GM12878 (cell line): ENCODE data around the gene SLC13A3. TPM values are rescaled to one million over a fixed set of nuclear protein-coding genes. Genes with fewer than 3 reads are reported as not detected.

ENCODE experiments used
- ATAC-seq: fragments of 200-7000 bp; cut with Tn5 transposase; 3 replicates; pipeline ENCODE4 v1.9.1; 2020; ENCODE audit warnings: mild to moderate bottlenecking, moderate library complexity
- BruUV-seq: library from RNA; stranded (reverse); fragments of 400-500 nt; replicated peaks from 2 replicates; lab custom pipeline; 2021; lab: Mats Ljungman, UMichigan
- CTCF ChIA-PET: fragments of 300-600 bp; sonication (Branson Sonifier 250); formaldehyde crosslinking; extraction: SDS; loops from one replicate; lab custom pipeline; 2021; ENCODE audit warnings: inconsistent platforms; lab: Yijun Ruan, JAX
- POLR2A ChIA-PET: fragments of 350-600 bp; formaldehyde crosslinking; extraction: SDS; loops from one replicate; lab custom pipeline; 2021; ENCODE audit warnings: inconsistent platforms; lab: Charles Lee
- RAD21 ChIA-PET: fragments of 300-600 bp; sonication (Branson Sonifier 250); formaldehyde crosslinking; loops from one replicate; lab custom pipeline; 2023; ENCODE audit warnings: antibody characterized with exemption; ENCODE audit not compliant: unreplicated experiment; lab: Charles Lee
- SMC1A ChIA-PET: fragments of 300-600 bp; sonication (Branson Sonifier 250); formaldehyde crosslinking; loops from one replicate; lab custom pipeline; 2023; ENCODE audit not compliant: unreplicated experiment, uncharacterized antibody; lab: Charles Lee
- DNase-seq: peaks from one replicate; pipeline ENCODE4 v3.0.0-alpha.2; 2011; ENCODE audit warnings: low read depth, low spot score
- FAIRE-seq: peaks from 3 replicates; lab custom pipeline; 2011; peaks lifted over from hg19 to GRCh38; lab: Jason Lieb, UNC
- H2AFZ ChIP-seq: 2 replicates; pipeline ENCODE4 v1.6.0; 2011; ENCODE audit warnings: low read depth, low read length, control low read depth; ENCODE audit not compliant: control insufficient read depth
- H3K27ac ChIP-seq: 2 replicates; pipeline ENCODE4 v1.5.1; 2011; ENCODE audit warnings: control low read depth; ENCODE audit not compliant: control insufficient read depth, insufficient read depth
- H3K27me3 ChIP-seq, 2 experiments: replicated peaks in 1 of 2; 2 replicates each; pipeline versions ENCODE4 v1.6.0 to v1.6.1; 2011; ENCODE audit warnings: low read length in 1 of 2; ENCODE audit not compliant: control insufficient read depth in 2 of 2, insufficient read depth in 2 of 2
- H3K36me3 ChIP-seq, 2 experiments: 2 replicates each; pipeline ENCODE4 v1.5.1; 2011; ENCODE audit warnings: low read length in 1 of 2; ENCODE audit not compliant: control insufficient read depth in 2 of 2, insufficient read depth in 2 of 2
- H3K4me1 ChIP-seq: 2 replicates; pipeline ENCODE4 v1.6.1; 2011; ENCODE audit warnings: mild to moderate bottlenecking, low read length, moderate library complexity, mixed read lengths; ENCODE audit not compliant: control insufficient read depth, insufficient read depth
- H3K4me2 ChIP-seq: 2 replicates; pipeline ENCODE4 v1.6.0; 2011; ENCODE audit warnings: control low read depth; ENCODE audit not compliant: control insufficient read depth, insufficient read depth
- H3K4me3 ChIP-seq: fragments of 200-600 bp; sonication (generic); 2 replicates; pipeline ENCODE4 v1.5.1; 2016
- H3K79me2 ChIP-seq: 2 replicates; pipeline ENCODE4 v1.6.0; 2011; ENCODE audit warnings: low read length; ENCODE audit not compliant: control insufficient read depth, insufficient read depth
- H3K9ac ChIP-seq: 2 replicates; pipeline ENCODE4 v1.8.0; 2011; ENCODE audit warnings: low read length, control low read depth, mixed read lengths; ENCODE audit not compliant: control insufficient read depth, insufficient read depth
- H3K9me3 ChIP-seq: replicated peaks from 3 replicates; pipeline ENCODE4 v1.5.1; 2011; ENCODE audit warnings: mild to moderate bottlenecking, low read length; ENCODE audit not compliant: control insufficient read depth, insufficient read depth
- H4K20me1 ChIP-seq: 2 replicates; pipeline ENCODE4 v1.6.0; 2011; ENCODE audit not compliant: control insufficient read depth, insufficient read depth
- ATF7 ChIP-seq: fragments of 450-650 bp; IDR thresholded peaks from 2 replicates; pipeline ENCODE4 v1.6.1; 2016; ENCODE audit warnings: low read depth, mild to moderate bottlenecking
- CTCF ChIP-seq, 3 experiments: IDR thresholded peaks in 2 of 3; conservative IDR thresholded peaks in 1 of 3; 2 replicates each; pipeline ENCODE4 v1.5.1; 2011; ENCODE audit warnings: low read depth in 3 of 3, low read length in 3 of 3, mild to moderate bottlenecking in 3 of 3, control low read depth in 2 of 3, moderate library complexity in 2 of 3, inconsistent platforms in 1 of 3, mixed read lengths in 1 of 3; ENCODE audit not compliant: control insufficient read depth in 2 of 3, insufficient read depth in 1 of 3; ENCODE audit errors: extremely low read depth in 1 of 3
- FOXK2 ChIP-seq: fragments of 450-650 bp; IDR thresholded peaks from 2 replicates; pipeline ENCODE4 v1.6.1; 2017; ENCODE audit warnings: mild to moderate bottlenecking, moderate library complexity
- GABPA ChIP-seq: IDR thresholded peaks from 2 replicates; pipeline ENCODE4 v1.6.1; 2014; ENCODE audit warnings: antibody characterized with exemption, low read depth, mild to moderate bottlenecking, inconsistent platforms
- HDGF ChIP-seq: fragments of 450-650 bp; IDR thresholded peaks from 2 replicates; pipeline ENCODE4 v1.6.1; 2016; ENCODE audit warnings: antibody characterized with exemption
- IRF5 ChIP-seq: fragments of 450-650 bp; IDR thresholded peaks from 2 replicates; pipeline ENCODE4 v1.6.1; 2017; ENCODE audit warnings: borderline replicate concordance
- MLLT1 ChIP-seq: fragments of 450-650 bp; IDR thresholded peaks from 2 replicates; pipeline ENCODE4 v1.6.1; 2016; ENCODE audit warnings: mild to moderate bottlenecking
- NBN ChIP-seq: fragments of 450-650 bp; IDR thresholded peaks from 2 replicates; pipeline ENCODE4 v1.6.1; 2016
- NKRF ChIP-seq: fragments of 450-650 bp; conservative IDR thresholded peaks from 2 replicates; pipeline ENCODE4 v1.6.1; 2017; ENCODE audit warnings: mild to moderate bottlenecking, moderate library complexity
- POU2F2 ChIP-seq: IDR thresholded peaks from 3 replicates; pipeline ENCODE4 v1.6.1; 2011; ENCODE audit warnings: low read depth, mild to moderate bottlenecking, low read length, borderline replicate concordance
- RAD21 ChIP-seq: IDR thresholded peaks from 2 replicates; pipeline ENCODE4 v1.6.1; 2011; ENCODE audit warnings: mild to moderate bottlenecking, low read depth, low read length, moderate library complexity; ENCODE audit not compliant: insufficient read depth
- SMC3 ChIP-seq: IDR thresholded peaks from 2 replicates; pipeline ENCODE4 v1.6.1; 2011; ENCODE audit warnings: low read length, improper control_type of control experiment, borderline replicate concordance
- YY1 ChIP-seq: IDR thresholded peaks from 2 replicates; pipeline ENCODE4 v1.6.1; 2011; ENCODE audit warnings: low read depth, mild to moderate bottlenecking, low read length
- ZNF24 ChIP-seq: fragments of 450-650 bp; IDR thresholded peaks from 2 replicates; pipeline ENCODE4 v1.6.1; 2017; ENCODE audit warnings: antibody characterized with exemption, mild to moderate bottlenecking
- ZZZ3 ChIP-seq: IDR thresholded peaks from 2 replicates; pipeline ENCODE4 v1.6.1; 2011; ENCODE audit warnings: low read depth; ENCODE audit not compliant: control insufficient read depth, insufficient read length
- WGBS: methylation state at CpG from one replicate; pipeline ENCODE4 v1.1.6; 2016; ENCODE audit warnings: low lambda C conversion rate; ENCODE audit not compliant: insufficient replicate concordance, insufficient coverage; ENCODE audit errors: missing lambda C conversion rate; 5-methylcytosine and 5-hydroxymethylcytosine counted together
- in situ Hi-C: fragments of 300-500 bp; cut with MboI; formaldehyde crosslinking; loops from 9 replicates; pipeline ENCODE4 v1.14.3; 2018; ENCODE audit warnings: mixed read lengths
- intact Hi-C: fragments of 100-400 bp; cut with micrococcal nuclease; formaldehyde crosslinking; loops from one replicate; pipeline ENCODE4 v1.14.2; 2022; ENCODE audit not compliant: unreplicated experiment
- polyA plus RNA-seq, 11 experiments: library from polyadenylated mRNA; depleted of rRNA in 4 of 11; unstranded in 6 of 11; stranded (reverse) in 5 of 11; fragments of >200 nt; fragmentation: Nextera tagmentation in 4 of 11; fragmentation: Illumina TruSeq in 1 of 11; extraction: Ambion mirVana in 4 of 11; extraction: Trizol in 1 of 11; gene quantifications; 1 replicate in 1 of 11; 2 replicates in 10 of 11; pipeline versions ENCODE4 v1.2.1 to v1.2.3, GENCODE V29; 2011 to 2016; ENCODE audit warnings: inconsistent platforms in 2 of 11, missing spikeins in 2 of 11, low read depth in 1 of 11
- total RNA-seq, 4 experiments: library from RNA; depleted of rRNA in 3 of 4; stranded (reverse); fragments of >200 nt in 3 of 4; fragmentation: Illumina TruSeq in 1 of 4; extraction: Trizol in 1 of 4; gene quantifications; 2 replicates each; pipeline versions ENCODE4 v1.2.1 to v1.2.3, GENCODE V29; 2013 to 2021

SLC13A3 gene
- total and polyA plus RNA-seq, 10 of the 15 experiments (the other 5 are each of a cell fraction or from before 2014, with no cell fraction given) = 0.03 to 0.76 (median 0.07) TPM; not detected in 4

GRCh38 chr20:46681032-46681854 is 30.0 kb upstream of the SLC13A3 start:
- Histone ChIP-seq H3K4me1 (peaks cover 13% of the 10 kb centered on the region), H3K9ac (no peak overlapping the region), H4K20me1 (peaks cover 6% of the 10 kb centered on the region; the same call in 1 of the 2 replicates), H3K4me2 (no peak overlapping the region), H2AFZ (no peak overlapping the region), H3K36me3 (peaks cover 0 to 3% of the 10 kb centered on the region in 2 experiments; a peak in 1 of 4 replicates), H3K79me2 (peaks cover 6% of the 10 kb centered on the region), H3K27me3 (no peaks in the 10 kb centered on the region), H3K9me3 (no peaks in the 10 kb centered on the region), H3K27ac (no peak overlapping the region), H3K4me3 (no peak overlapping the region)
- intact Hi-C loops (loop anchor here (1.0 to 5.0 kb wide), 2 partner anchors 139 to 160 kb away; no protein-coding TSS in a partner anchor), in situ Hi-C loops (loop anchor here (5.0 to 10.0 kb wide), 2 partner anchors 126 to 159 kb away; partner anchors contain the start of gene OCSTAMP)
- TF ChIP-seq ZZZ3 (no peak), CTCF (IDR thresholded peaks at IDR 0.05 in 2 of 3, conservative IDR thresholded peaks at IDR 0.05 in 1 of 3; ENCODE audit: control insufficient read depth in 2 of 3, extremely low read depth in 1 of 3, insufficient read depth in 1 of 3, low read depth in 3 of 3, low read length in 3 of 3) (peak; percentile 81 to 86 (median 83)), MLLT1 (no peak), ATF7 (no peak), GABPA (no peak), NBN (peak; percentile 70; the same call in 1 of the 2 replicates), IRF5 (peak; percentile 54), RAD21 (peak; percentile 74), YY1 (peak; percentile 56; the same call in 1 of the 2 replicates), ZNF24 (0 out of 2 replicates have a peak, but pooled peaks have one; percentile 6), POU2F2 (0 out of 3 replicates have a peak, but pooled peaks have one; percentile 40), FOXK2 (0 out of 2 replicates have a peak, but pooled peaks have one; percentile 27), SMC3 (peak; percentile 94), NKRF (no peak), HDGF (peak; percentile 88)
- BruUV-seq = no TSS peak
- peak; percentile 93 for FAIRE-seq
- ChIA-PET RAD21 (interaction anchor here (0.6 to 4.0 kb wide), 6 partner anchors 92 to 347 kb away, joined by 3 to 19 read pairs (median 4); no protein-coding TSS in a partner anchor), CTCF (interaction anchor here (0.6 to 11.6 kb wide), 17 partner anchors 8 to 555 kb away, joined by 3 to 114 read pairs (median 4); partner anchors contain the start of genes OCSTAMP, TP53RK and ZNF334), POLR2A (no interaction called here), SMC1A (interaction anchor here (0.5 to 5.3 kb wide), 16 partner anchors 9 to 273 kb away, joined by 3 to 43 read pairs (median 3); partner anchors contain the start of genes OCSTAMP and ZNF334)
- peak; percentile 27 for DNase-seq
- WGBS = 50% methylated on average over 14 of the region's 14 CpGs
- ATAC-seq = peak; percentile 80
